Placental epithelial cell (primary cell): ENCODE results near the gene SPN. TPM values are rescaled to one million over a fixed set of nuclear protein-coding genes. Genes with fewer than 3 reads are reported as not detected.

ENCODE experiments used
- total RNA-seq: library from RNA; depleted of rRNA; stranded (reverse); fragments of >200 nt; gene quantifications from 2 replicates; pipeline ENCODE4 v1.2.3, GENCODE V29; 2012

The SPN gene
- total RNA-seq: not detected in 2 replicates

GRCh38 chr16:29663016-29663806 is at the start of gene SPN:
Gene SPN, plus strand, starts transcription at chr16:29663247. Its CDS starts 482 bp downstream, at chr16:29663729.

GRCh38 chr16:29678691-29679267 is 15.7 kb downstream of the SPN start, which contains the start of gene QPRT:
Gene QPRT, plus strand, starts transcription at chr16:29679180. Its CDS starts 18 bp downstream, at chr16:29679198.

Other genes with a start within 250 kb of the SPN start
- 12.6 and 14.0 TPM in 2 replicates for gene BOLA2, start 208.9 kb upstream of the SPN start, total RNA-seq
- gene SLX1B, start 208.7 kb upstream of the SPN start, total RNA-seq: 3.1 and 20.2 TPM in 2 replicates
- gene SULT1A4, start 203.3 kb upstream of the SPN start, total RNA-seq: 1.2 TPM in 1 of 2 replicates, not detected in the other
- gene NPIPB12, start 156.8 kb upstream of the SPN start, total RNA-seq: 12.0 and 33.8 TPM in 2 replicates
- 58.1 and 63.6 TPM in 2 replicates for gene QPRT, start 15.9 kb downstream of the SPN start, total RNA-seq
- gene C16orf54, start 82.7 kb downstream of the SPN start, total RNA-seq: not detected in 2 replicates
- 0.33 and 1.2 TPM in 2 replicates for gene ZG16, start 115.0 kb downstream of the SPN start, total RNA-seq
- gene KIF22, start 127.5 kb downstream of the SPN start, total RNA-seq: 40.1 and 81.7 TPM in 2 replicates
- 411 and 461 TPM in 2 replicates for gene MAZ, start 143.3 kb downstream of the SPN start, total RNA-seq
- 1.2 and 13.3 TPM in 2 replicates for gene PRRT2, start 148.9 kb downstream of the SPN start, total RNA-seq
- gene PAGR1, start 152.9 kb downstream of the SPN start, total RNA-seq: 42.0 and 44.8 TPM in 2 replicates
- gene MVP, start 157.2 kb downstream of the SPN start, total RNA-seq: 38.1 and 71.7 TPM in 2 replicates
- 66.7 and 80.3 TPM in 2 replicates for gene CDIPT, start 200.0 kb downstream of the SPN start, total RNA-seq
- 1.2 and 2.7 TPM in 2 replicates for gene SEZ6L2, start 236.3 kb downstream of the SPN start, total RNA-seq
- 0.79 TPM in 1 of 2 replicates, not detected in the other for gene ASPHD1, start 237.2 kb downstream of the SPN start, total RNA-seq